NAMALWA (cell line): Measurements from ENCODE around the gene KRIT1.
"Not testable (repeated sequence)": the region's sequence is repeated elsewhere in the genome, so short reads cannot be mapped to it uniquely, and the experiment has no call there.

Experiments
- DNase-seq: peaks from one replicate; pipeline ENCODE4 v3.0.0-alpha.2; 2015; ENCODE audit warnings: low spot score

KRIT1 gene

DNA sequence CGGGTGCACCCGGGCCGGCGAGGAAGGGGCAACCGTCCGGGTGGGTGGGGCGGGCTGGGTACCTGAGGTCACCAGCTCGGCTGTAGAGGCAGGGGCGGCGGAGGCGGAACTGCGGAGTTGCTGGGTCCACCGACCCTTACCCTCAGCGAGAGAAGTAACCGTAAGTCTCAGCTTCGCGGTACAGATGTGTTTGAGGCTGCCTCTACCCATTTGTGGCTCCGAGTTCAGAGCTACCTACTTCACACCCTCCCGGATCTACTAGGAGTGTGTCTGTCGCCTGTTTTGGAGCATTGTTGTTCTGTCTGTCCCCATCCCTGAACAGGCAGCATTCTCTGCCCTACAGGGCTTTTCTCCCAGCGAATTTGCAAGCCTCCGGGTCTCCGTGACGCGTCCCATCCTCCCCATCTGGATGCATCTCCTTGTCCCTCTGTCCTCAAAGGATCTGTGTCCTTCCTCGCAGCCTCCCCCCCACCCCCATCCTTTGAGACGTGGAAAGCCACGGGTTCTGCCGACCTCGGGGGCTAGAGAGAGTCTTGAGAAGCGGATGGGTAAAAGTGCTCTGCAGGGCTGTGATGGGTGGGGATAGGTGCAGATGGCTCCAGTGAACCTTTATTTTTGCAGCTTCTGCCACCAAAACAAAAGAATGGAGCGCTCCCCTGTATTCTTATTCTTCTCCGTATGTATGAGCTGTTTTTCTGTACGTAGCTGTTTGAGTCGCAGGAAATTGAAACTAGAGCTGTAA, 817 bp upstream of the KRIT1 start:
- peak; percentile 81 for DNase-seq

DNA sequence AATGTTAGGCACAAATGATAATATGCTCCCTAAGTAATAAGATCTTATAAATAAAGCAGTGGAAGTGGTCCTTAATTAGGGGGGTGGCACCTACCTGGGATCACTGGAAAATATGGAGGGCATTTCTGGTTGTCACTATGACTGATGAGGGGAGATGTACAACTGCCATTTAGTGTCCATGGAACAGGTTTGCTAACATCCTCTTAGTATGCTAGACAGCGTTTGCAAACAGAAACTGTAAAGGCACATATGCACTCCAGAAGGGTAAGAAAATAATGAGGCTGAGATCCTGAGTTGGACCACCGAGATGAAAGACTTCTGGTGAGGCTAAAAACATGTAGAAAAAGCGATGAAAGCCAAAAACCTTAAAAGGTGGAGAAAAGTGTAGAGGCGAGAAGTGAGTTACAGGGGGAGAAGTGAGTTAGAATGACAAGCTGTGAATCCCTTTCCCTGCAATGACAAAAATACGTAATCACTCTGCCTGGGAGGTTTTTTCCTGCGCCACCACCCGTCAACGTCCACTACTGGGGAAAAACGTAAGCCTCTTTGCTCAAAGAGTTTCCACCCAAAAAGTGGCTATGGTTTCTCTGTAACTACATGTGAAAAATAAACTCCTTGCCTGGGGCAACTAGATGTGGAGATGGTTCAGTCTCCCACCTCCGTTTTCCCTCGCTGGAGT, 767 bp downstream of the KRIT1 start:
- peak; percentile 66 for DNase-seq

DNA sequence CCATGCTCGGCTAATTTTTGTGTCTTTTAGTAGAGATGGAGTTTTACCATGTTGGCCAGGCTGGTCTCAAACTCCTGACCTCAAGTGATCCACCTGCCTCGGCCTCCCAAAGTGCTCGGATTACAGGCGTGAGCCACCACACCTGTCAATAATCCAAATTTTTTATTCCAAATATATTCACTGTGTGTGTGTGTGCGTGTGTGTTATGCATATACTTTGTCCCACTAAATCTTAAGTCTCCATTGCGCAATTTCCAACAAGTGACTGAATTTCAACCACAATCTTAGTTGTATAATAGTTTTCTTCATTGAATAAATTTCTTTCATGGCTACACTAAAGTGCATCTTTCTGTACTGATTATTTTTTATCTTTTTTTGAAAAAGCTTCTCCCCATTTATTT, 2.7 kb downstream of the KRIT1 start:
- no peak for DNase-seq

DNA sequence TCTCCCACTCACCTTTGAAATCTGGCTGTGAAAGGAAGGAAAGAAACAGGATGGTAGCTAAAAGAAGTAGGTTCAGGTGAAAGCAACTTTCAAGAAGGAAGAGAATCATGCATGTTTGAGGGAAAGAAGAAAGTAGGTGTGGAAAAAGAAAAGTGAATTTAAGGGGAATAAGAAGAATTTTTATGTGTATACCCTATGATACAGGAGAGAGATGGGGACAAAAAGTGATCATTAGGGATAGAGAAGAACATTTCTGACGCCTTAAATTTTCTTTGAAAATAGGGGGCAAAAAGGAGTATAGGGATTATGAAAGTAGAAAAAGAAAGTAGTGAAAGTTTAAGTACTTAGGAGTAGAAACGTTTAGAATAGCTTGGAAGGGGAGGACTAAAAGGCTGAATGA, 15.2 kb downstream of the KRIT1 start:
- DNase-seq: no peak

DNA sequence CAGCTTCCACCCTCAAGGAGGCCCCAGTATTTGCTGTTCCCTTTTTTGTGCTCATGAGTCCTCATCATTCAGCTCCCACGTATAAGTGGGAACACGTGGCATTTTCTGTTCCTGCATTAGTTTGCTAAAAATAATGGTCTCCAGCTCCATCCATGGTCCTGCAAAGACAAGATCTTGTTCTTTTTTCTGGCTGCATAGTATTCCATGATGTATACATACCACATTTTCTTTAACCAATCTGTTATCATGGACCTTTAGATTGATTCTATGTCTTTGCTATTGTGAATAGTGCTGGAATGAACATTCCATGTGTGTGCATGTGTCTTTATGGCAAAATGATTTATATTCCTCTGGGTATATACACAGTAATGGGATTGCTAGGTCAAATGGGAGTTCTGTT, 17.0 kb downstream of the KRIT1 start:
- no peak for DNase-seq

DNA sequence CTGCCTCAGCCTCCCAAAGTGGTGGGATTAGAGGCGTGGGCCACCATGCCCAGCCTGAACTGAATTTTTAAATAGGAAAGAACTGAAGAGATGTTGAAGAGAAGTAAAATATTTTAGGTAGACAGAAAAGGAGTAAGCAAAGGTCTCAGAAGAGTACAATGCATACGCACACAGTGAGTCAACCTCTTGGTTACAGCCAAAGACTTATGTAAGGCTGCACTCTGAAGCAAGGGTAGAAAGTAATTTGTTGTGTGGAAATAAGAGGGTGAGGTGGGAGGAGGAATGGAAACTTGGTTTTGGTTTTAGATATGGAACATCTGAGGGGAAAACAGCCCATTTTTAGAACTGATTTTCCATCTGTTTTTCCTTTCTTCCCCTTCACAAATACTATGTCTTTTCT, 17.6 kb downstream of the KRIT1 start:
- no peak for DNase-seq

DNA sequence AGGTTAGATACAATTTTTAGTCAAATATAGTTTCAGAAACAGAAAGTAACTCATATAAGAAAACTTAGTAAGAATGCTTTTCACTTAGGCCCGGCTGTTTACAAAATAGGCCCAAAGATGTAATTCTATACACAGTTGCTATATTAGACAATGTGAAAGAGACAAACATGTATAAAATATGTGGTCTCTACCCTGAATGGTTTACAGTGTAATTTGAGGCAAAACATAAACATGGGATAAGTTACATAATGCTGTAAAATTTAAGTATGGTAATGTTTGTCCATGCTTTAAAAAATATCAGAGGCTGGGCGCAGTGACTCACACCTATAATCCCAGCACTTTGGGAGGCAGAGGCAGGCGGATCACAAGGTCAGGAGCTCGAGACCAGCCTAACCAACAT, 18.7 kb downstream of the KRIT1 start:
- DNase-seq: no peak

DNA sequence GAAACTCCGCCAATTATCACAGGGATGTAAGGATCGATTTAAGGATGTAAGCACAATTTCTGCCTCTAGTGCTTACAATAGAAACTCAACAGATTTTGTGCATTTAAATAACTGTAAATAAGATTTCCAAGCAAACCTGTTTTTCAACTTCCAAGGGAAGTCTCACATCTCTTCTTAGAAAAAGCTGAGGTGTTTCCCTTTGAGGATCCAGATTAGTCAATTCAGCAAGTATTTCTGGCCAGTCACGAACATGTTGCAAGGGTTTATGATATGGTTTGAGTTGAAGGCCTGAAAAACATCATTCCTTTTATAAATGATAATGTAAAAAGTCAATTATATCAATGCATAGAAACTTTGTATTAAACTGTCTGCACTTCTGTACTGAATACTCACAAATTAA, 23.9 kb downstream of the KRIT1 start:
- DNase-seq: no peak

DNA sequence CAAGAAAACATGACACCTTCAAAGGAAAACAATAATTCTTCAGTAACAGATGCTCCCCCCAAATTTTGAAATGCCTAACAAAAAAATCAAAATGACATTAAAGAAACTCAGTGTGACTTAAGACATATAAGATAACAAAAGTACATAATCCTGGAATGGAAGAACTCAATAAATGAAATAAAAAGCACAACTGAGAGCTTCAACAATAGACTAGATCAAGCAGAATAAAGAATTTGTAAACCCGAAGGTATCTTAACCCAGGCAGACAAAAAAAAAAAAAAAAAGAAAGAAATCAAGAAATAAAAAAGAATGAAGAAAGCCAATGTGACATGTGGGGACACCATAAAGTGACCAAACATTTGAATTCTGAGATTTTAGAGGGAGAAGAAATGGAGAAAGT, 39.0 kb downstream of the KRIT1 start:
- DNase-seq: no peak

DNA sequence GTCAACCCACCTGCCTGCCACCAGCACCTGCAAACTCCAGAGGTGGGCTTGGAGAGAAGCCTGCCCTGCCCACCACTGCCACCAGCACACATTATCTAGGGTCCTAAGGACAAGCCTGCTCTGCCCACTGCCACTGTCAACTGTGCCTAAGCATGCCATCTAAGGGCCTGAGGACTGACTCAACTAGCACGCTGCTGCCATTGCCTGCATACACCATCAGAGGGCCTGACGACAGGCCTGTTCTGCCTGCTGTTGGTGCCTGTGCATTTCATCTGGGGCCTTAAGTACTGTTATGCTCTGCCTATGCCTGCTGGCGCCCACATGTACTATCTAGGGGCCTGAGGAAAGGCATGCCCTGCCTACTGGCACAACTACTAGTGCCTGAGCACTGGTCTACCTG, 39.7 kb downstream of the KRIT1 start:
- no peak for DNase-seq

DNA sequence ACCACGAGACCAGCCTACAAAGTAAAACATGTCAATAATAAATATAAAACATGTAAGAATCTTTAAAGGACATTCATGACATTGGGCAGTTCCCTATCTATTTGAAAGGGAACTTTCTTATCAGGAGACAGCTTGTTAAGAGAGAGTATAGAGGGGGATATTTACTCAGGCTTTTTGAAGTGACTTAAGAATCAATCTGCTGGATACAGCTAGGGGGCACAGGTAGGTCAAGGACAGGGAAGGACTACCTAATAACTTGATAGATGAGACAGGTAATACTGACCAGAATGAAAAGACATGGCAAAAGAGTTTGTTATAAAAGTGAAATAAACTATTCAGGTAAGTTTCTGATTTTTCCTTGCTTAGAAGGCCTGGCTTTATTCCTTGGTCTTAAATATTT, 44.9 kb downstream of the KRIT1 start:
- no peak for DNase-seq

DNA sequence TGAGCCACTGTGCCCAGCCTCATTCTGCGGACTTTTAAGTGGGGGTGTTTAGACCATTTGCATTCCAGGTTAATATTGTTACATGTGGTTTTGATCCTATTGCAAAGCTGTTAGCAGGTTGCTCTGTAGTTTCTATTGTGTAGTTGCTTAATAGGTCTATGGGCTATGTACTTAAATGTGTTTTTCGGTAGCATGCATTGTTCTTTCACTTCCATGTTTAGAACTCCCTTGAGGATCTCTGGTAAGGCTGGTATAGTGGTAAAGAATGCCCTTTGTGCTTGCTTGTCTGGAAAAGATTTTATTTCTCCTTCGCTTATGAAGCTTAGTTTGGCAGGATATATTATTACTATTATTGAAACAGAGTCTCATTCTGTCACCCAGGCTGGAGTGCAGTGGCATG, 53.4 kb downstream of the KRIT1 start:
- DNase-seq: no peak

DNA sequence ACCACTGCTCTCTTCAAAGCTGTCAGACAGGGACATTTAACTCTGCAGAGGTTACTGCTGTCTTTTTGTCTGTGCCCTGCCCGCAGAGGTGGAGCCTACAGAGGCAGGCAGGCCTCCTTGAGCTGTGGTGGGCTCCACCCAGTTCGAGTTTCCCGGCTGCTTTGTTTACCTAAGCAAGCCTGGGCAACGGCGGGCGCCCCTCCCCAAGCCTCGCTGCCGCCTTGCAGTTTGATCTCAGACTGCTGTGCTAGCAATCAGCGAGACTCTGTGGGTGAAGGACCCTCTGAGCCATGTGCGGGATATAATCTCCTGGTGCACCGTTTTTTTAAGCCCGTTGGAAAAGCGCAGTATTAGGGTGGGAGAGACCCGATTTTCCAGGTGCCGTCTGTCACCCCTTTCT, 56.5 kb downstream of the KRIT1 start:
- not testable (repeated sequence) for DNase-seq

DNA sequence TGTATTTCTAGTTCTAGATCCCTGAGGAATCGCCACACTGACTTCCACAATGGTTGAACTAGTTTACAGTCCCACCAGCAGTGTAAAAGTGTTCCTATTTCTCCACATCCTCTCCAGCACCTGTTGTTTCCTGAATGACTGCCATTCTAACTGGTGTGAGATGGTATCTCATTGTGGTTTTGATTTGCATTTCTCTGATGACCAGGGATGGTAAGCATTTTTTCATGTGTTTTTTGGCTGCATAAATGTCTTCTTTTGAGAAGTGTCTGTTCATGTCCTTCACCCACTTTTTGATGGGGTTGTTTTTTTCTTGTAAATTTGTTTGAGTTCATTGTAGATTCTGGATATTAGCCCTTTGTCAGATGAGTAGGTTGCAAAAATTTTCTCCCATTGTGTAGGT, 61.4 kb downstream of the KRIT1 start:
- DNase-seq: not testable (repeated sequence)

DNA sequence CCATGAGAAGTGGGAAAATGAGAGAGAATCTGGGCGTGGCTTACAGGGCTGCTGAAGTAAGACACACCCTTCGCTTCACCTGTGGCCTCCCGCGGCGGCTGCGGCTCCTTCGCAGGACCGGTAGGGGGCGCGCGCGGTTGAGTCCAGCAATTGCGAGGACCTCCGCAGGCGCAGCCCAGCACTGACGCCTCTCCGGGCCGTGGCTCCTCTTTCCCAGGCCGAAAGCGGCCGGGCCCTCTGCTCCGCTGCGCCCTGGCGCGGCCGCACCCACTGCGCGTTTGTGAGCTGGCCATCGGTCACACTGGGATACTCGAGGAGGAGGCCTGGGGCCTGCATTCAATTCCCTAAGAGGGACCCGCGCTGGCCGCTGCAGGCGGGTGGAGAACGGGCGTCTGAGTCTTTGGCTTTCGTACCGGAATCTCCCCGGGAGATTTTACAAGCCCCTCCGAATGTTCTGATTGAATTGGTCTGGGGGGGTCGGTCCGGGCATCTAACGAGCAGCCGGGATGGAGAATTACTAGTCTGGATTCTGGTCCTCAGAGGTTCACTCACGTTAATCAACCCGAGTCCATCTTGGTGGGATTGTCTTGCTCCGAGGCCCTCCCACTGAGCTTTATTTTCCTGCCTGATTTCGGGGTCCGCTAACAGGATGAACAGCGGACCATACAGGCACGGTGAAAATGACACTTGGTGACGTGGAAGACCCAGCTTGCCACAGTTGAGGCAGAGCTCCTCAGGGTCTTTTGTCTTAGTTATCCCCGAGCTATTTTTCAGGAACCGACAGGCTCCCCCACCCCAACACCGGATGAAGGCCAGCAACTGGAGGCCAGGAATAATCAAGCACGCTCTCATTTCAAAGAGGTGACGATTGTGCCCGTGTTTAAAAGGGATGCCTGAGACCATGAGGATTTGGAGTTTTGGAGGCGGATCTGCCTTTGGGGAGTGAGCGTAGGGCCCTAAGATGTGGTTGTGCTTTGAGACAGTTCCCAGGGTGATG, 66.5 kb downstream of the KRIT1 start, which contains the start of gene LRRD1:
LRRD1 (minus strand) TSS at position 215 of the 997 bp plus-strand sequence. CDS start 13,940 bp downstream, outside the sequence.
- peak; percentile 90 for DNase-seq

DNA sequence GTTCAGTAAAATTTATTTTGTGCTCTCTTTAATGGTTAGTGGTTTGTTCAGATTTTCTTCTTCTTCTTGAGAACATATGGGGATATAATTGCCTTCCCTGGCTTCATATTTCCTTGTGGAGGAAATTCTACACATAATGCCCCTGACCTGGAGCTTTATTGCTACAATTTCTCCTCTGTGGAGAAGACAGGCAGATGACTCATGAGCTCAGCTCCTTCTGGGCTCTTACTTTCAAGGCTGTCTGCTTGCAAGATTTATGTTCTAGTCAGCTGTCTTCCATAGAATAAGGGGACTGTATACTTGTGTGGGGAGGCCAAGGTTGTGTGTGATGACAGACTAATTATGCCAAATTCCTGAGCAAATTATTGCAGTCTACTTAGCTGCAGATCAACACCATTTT, 68.4 kb downstream of the KRIT1 start:
- DNase-seq: no peak

DNA sequence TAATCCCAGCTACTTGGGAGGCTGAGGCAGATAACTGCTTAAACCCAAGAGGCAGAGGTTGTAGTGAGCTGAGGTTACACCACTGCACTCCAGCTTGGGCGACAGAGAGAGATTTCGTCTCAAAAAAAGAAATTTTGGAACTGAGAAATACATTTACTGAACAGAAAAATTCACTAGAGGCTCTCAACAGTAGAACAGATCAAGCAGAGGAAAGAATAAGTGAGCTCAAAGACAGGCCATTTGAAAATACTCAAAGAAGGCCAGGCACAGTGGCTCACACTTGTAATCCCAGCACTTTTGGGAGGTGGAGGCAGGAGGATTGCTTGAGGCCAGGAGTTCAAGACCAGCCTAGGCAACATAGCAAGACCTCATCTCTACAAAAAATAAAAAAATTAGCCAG, 76.2 kb downstream of the KRIT1 start:
- not testable (repeated sequence) for DNase-seq

DNA sequence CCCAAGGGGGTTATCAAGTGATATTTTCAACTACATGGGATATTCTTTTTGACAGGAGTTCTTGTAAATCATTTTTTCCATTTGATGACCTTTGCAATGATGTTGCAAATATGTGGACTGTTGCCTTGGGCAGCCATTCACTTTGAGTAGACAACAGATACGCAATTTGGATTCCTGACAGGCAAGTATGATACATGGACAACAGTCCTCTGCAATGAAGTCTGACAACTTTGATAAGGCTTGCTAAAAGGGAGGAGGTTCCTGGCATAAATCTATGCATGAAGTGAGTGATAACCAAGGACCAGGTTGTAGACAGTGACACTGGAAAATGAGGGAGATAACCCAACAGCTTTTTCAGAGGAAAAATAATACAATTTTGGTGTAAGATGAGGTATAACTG, 84.4 kb downstream of the KRIT1 start:
- no peak for DNase-seq

DNA sequence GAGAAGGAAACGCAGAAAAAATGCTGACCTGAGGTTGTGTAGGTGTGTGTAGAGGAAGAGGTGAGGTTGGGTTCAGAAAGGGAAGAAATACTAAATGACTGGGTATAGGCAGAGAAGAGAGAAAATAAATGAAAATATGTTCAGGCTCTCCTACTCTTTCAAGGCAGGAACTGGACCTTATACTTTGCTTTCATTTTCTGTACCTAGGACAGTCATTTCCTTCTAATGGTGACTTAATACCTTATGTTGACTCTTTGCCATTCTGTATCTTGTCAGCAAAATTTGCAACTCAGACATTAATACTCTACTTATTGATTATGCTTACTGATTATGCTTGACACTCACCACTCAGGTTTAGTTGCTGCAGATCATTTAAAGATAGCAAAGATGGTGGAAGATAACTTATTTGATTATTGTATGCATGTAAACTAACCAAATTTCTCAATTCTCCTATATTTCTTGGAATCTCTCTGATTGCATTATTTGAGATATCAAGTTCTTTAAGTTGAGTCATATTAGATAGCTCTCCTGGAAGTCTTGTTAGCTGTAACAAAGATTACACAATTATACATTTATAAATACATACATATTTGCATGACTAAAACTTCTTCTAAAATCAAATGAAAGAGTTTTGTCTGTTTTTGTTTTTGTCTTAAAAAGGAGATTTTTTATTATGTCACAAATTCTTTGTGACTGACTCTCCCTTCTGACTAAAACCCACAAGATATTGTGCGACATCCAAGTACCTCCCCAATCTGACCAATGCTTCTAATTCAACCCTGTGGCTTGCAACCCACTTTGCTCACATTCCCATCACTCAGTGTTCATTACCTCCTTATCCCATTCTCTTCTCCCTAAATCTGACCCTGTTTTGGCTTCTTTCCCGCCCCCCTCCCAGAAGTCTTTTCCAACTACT, 86.8 kb downstream of the KRIT1 start:
- DNase-seq: no peak

DNA sequence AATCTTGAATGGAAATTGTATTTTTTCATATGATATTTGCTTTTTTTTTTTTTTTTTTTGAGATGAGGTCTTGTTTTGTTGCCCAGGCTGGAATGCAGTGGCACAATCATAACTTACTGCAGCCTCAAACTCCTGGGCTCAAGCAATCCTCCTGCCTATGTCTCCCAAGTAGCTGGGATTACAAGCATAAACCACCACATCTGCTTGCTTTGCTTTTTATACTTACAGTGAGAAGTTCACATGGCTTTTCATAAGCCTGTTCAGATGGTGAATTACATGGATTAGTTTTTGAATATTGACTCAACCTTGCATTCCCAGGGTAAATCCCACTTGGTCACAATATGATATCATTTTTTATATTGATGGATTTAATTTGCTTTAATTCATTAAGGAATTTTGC, 88.7 kb downstream of the KRIT1 start:
- DNase-seq: no peak

DNA sequence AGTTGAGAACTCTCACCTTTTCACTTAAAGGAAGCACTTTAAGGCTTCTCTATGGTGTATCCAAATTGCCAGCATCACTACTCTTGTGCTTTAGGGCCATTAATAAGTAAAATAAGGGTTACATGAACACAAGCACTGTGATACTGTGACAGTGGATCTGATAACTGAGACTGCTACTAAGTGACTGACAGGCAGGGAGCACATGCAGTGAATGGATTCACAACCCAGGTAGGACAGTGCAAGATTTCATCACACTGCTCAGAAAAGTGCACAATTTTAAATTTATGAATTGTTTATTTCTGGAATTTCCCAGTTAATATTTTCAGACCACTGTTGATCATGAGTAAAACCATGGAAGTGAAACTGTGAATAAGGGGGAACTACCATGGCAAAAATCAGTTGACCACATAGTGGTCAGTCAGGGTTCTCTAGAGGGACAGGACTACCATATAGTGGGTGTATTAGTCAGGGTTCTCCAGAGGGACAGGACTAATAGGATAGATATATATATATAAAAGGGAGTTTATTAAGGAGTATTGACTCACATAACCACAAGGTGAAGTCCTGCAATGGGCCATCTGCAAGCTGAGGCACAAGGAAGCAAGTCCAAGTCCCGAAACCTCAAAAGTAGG, 90.5 kb downstream of the KRIT1 start:
- DNase-seq: no peak
